ENCODE results near the gene CA5A. TPM values are rescaled to one million over a fixed set of nuclear protein-coding genes. Genes with fewer than 3 reads are reported as not detected.
"Not testable (repeated sequence)": the region's sequence is repeated elsewhere in the genome, so short reads cannot be mapped to it uniquely, and the experiment has no call there.

CA5A gene
- total and polyA plus RNA-seq, 2 of the 4 experiments (the other 2 are of a cell fraction), result not detected

GRCh38 chr16:87983072-87983736 is 46.9 kb upstream of the CA5A start:
- Histone ChIP-seq H4K91ac (ENCODE audit: insufficient read depth, low read depth, low read length) (peak overlapping the region; percentile 39; the same call in 1 of the 2 replicates), H2BK120ac (ENCODE audit: low read depth, low read length) (peak overlapping the region; percentile 26), H3K27ac (ENCODE audit: insufficient read depth, low read length) (peak overlapping the region; percentile 35; the same call in 1 of the 2 replicates), H4K8ac (ENCODE audit: low read depth in 2 of 2, low read length in 2 of 2) (peak overlapping the region in 1 of 2 experiments; percentile 61; a peak in 1 of 4 replicates), H3K9ac (ENCODE audit: low read depth, low read length) (peak overlapping the region; percentile 49), H4K5ac (ENCODE audit: low read depth, low read length) (0 out of 2 replicates have a peak overlapping the region, but pooled peaks have one; percentile 26), H3K4me1 (ENCODE audit: control insufficient read depth, insufficient read depth, low read length) (peaks cover 17% of the 10 kb centered on the region), H3K79me1 (ENCODE audit: low read depth in 1 of 2, low read length in 2 of 2) (peaks cover 11 to 40% of the 10 kb centered on the region in 2 experiments; a peak in 2 of 4 replicates), H3K4me2 (ENCODE audit: low read depth, low read length) (0 out of 2 replicates have a peak overlapping the region, but pooled peaks have one; percentile 42), H2AK5ac (ENCODE audit: low read depth, low read length) (peak overlapping the region; percentile 43; the same call in 1 of the 2 replicates), H3K4ac (ENCODE audit: low read depth, low read length) (peak overlapping the region; percentile 41)
- CTCF ChIA-PET, result interaction anchor here (1.0 to 1.6 kb wide), 2 partner anchors 15 to 31 kb away, joined by 3 to 4 read pairs; no protein-coding TSS in a partner anchor
- H3K56ac ChIP-seq (ENCODE audit: extremely low read depth, insufficient read depth, low read length); H2BK20ac ChIP-seq (ENCODE audit: low read depth, low read length); H2BK15ac ChIP-seq (ENCODE audit: low read depth, low read length); H2AFZ ChIP-seq (replicated peaks; ENCODE audit: low read length, poor library complexity); intact Hi-C loops (cut with micrococcal nuclease); DNase-seq; H3K4me3 ChIP-seq (ENCODE audit: insufficient read depth, low read depth, low read length); H2AK9ac ChIP-seq (replicated peaks; ENCODE audit: low read depth, low read length, poor library complexity); H3K36me3 ChIP-seq (ENCODE audit: control insufficient read depth, insufficient read depth, low read length); H3K23ac ChIP-seq (ENCODE audit: low read depth, low read length); H3K27me3 ChIP-seq (ENCODE audit: control insufficient read depth, insufficient read depth, low read length); POLR2A ChIA-PET (ENCODE audit: unreplicated experiment); H3K9me1 ChIP-seq (ENCODE audit: insufficient read depth, low read length); BruUV-seq (replicated peaks); H2BK5ac ChIP-seq (ENCODE audit: low read depth, low read length, poor library complexity, severe bottlenecking); H4K20me1 ChIP-seq (ENCODE audit: insufficient read depth, low read length); H3K9me3 ChIP-seq (ENCODE audit: control insufficient read depth, insufficient read depth, low read length); H3K18ac ChIP-seq (ENCODE audit: low read depth, low read length); in situ Hi-C loops (cut with MboI; ENCODE audit: low sequenced_read_pairs); H3K14ac ChIP-seq (replicated peaks; ENCODE audit: low read depth, low read length); dilution Hi-C loops (cut with HindIII; ENCODE audit: low sequenced_read_pairs, unreplicated experiment): not testable (repeated sequence)
- ATAC-seq (ENCODE audit: low read depth), result peak; percentile 86
- peak; percentile 26; the same call in 1 of the 2 replicates for TF ChIP-seq BHLHE40 (IDR thresholded peaks at IDR 0.05; ENCODE audit: low read depth, low read length)
- TF ChIP-seq, protein P1, sequence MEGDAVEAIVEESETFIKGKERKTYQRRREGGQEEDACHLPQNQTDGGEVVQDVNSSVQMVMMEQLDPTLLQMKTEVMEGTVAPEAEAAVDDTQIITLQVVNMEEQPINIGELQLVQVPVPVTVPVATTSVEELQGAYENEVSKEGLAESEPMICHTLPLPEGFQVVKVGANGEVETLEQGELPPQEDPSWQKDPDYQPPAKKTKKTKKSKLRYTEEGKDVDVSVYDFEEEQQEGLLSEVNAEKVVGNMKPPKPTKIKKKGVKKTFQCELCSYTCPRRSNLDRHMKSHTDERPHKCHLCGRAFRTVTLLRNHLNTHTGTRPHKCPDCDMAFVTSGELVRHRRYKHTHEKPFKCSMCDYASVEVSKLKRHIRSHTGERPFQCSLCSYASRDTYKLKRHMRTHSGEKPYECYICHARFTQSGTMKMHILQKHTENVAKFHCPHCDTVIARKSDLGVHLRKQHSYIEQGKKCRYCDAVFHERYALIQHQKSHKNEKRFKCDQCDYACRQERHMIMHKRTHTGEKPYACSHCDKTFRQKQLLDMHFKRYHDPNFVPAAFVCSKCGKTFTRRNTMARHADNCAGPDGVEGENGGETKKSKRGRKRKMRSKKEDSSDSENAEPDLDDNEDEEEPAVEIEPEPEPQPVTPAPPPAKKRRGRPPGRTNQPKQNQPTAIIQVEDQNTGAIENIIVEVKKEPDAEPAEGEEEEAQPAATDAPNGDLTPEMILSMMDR (conservative IDR thresholded peaks at IDR 0.05; ENCODE audit: low read depth, low read length), result peak; percentile 47
- peak; percentile 34; the same call in 1 of the 2 replicates for TF ChIP-seq SMC3 (IDR thresholded peaks at IDR 0.05; ENCODE audit: low read depth, low read length)
- TF ChIP-seq, protein P2, sequence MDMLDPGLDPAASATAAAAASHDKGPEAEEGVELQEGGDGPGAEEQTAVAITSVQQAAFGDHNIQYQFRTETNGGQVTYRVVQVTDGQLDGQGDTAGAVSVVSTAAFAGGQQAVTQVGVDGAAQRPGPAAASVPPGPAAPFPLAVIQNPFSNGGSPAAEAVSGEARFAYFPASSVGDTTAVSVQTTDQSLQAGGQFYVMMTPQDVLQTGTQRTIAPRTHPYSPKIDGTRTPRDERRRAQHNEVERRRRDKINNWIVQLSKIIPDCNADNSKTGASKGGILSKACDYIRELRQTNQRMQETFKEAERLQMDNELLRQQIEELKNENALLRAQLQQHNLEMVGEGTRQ (IDR thresholded peaks at IDR 0.05; ENCODE audit: low read depth, low read length), result peak; percentile 38; the same call in 1 of the 2 replicates
- peak; percentile 53 for TF ChIP-seq RAD21 (IDR thresholded peaks at IDR 0.05; ENCODE audit: low read length)
- 19% methylated on average over 5 of the region's 20 CpGs; no CpG with 5 or more reads in 1 of the 2 experiments for WGBS, 2 experiments (ENCODE audit: extremely low coverage in 2 of 2, insufficient read length in 1 of 2)

All from IMR-90 (cell line).